ENCODE measurements around the gene ME3.

GRCh38 chr11:86490582-86490981 lies 181.8 kb downstream of the ME3 start:
- TF ChIP-seq POLR2AphosphoS5 (IDR thresholded peaks at IDR 0.05; ENCODE audit: low read depth, low read length) (no peak), CTCF (IDR thresholded peaks at IDR 0.05) (no peak), REST (IDR thresholded peaks at IDR 0.05; ENCODE audit: insufficient read depth in 1 of 2, low read depth in 2 of 2, low read length in 1 of 2) (no peak)
